ENCODE data around the gene CUL5. TPM values are rescaled to one million over a fixed set of nuclear protein-coding genes. Genes with fewer than 3 reads are reported as not detected.
A peak's percentile ranks its signal among the peaks of the same experiment; 100 is the strongest.

Gene CUL5
- total and polyA plus RNA-seq, 2 donors (not counting 1 experiment from before 2014, with no cell fraction given): 22.9 to 28.2 TPM

GRCh38 chr11:108018708-108019107 lies 10.0 kb downstream of the CUL5 start:
- no peaks in the 10 kb centered on the region for H3K27me3 ChIP-seq (ENCODE audit: control insufficient read depth, insufficient read depth, low read length)
- H2AFZ ChIP-seq (ENCODE audit: low read length): no peak overlapping the region
- DNase-seq (ENCODE audit: low read depth in 2 of 2): no peak
- H3K27ac ChIP-seq (ENCODE audit: insufficient read depth, low read length): no peak overlapping the region
- H3K79me2 ChIP-seq (ENCODE audit: control insufficient read depth, insufficient read depth, low read length): peaks cover 88% of the 10 kb centered on the region
- TF ChIP-seq CTCF (conservative IDR thresholded peaks at IDR 0.05 in 1 of 2, IDR thresholded peaks at IDR 0.05 in 1 of 2; ENCODE audit: low read depth in 1 of 2, low read length in 2 of 2): no peak
- TF ChIP-seq EZH2 (IDR thresholded peaks at IDR 0.05; ENCODE audit: low read length, missing control alignments): no peak
- no peak overlapping the region for H3K9ac ChIP-seq (ENCODE audit: insufficient read depth, low read length)
- no peak overlapping the region for H3K4me3 ChIP-seq (replicated peaks in 1 of 4; ENCODE audit: control extremely low read depth in 1 of 4, insufficient read depth in 1 of 4, low read depth in 3 of 4, low read length in 4 of 4)
- H3K4me2 ChIP-seq (ENCODE audit: extremely low read depth, insufficient read depth, low read length): no peak overlapping the region
- peaks cover 2% of the 10 kb centered on the region for H4K20me1 ChIP-seq (ENCODE audit: control insufficient read depth, extremely low read depth, insufficient read depth, low read length)
- H3K36me3 ChIP-seq (ENCODE audit: control insufficient read depth, insufficient read depth, low read length): no peaks in the 10 kb centered on the region
- H3K4me1 ChIP-seq (ENCODE audit: control insufficient read depth, extremely low read depth, insufficient read depth, low read length): no peaks in the 10 kb centered on the region
- no peaks in the 10 kb centered on the region for H3K9me3 ChIP-seq (ENCODE audit: control insufficient read depth, insufficient read depth, low read depth, low read length)

- Histone ChIP-seq H3K36me3 (ENCODE audit: control insufficient read depth, insufficient read depth, low read length) (no peaks in the 10 kb centered on the region), H4K20me1 (ENCODE audit: control insufficient read depth, extremely low read depth, insufficient read depth, low read length) (peaks cover 2% of the 10 kb centered on the region), H2AFZ (ENCODE audit: low read length) (no peak overlapping the region), H3K79me2 (ENCODE audit: control insufficient read depth, insufficient read depth, low read length) (peaks cover 88% of the 10 kb centered on the region), H3K4me3 (replicated peaks in 1 of 4; ENCODE audit: control extremely low read depth in 1 of 4, insufficient read depth in 1 of 4, low read depth in 3 of 4, low read length in 4 of 4) (no peak overlapping the region), H3K4me2 (ENCODE audit: extremely low read depth, insufficient read depth, low read length) (no peak overlapping the region), H3K27me3 (ENCODE audit: control insufficient read depth, insufficient read depth, low read length) (no peaks in the 10 kb centered on the region), H3K27ac (ENCODE audit: insufficient read depth, low read length) (no peak overlapping the region), H3K4me1 (ENCODE audit: control insufficient read depth, extremely low read depth, insufficient read depth, low read length) (no peaks in the 10 kb centered on the region), H3K9me3 (ENCODE audit: control insufficient read depth, insufficient read depth, low read depth, low read length) (no peaks in the 10 kb centered on the region), H3K9ac (ENCODE audit: insufficient read depth, low read length) (no peak overlapping the region)
- TF ChIP-seq EZH2 (IDR thresholded peaks at IDR 0.05; ENCODE audit: low read length, missing control alignments): no peak
- peak; percentile 14 to 58 for DNase-seq (ENCODE audit: low read depth in 2 of 2)
Measured at GRCh38 chr11:108019870-108020540, 11.3 kb downstream of the CUL5 start.

- Histone ChIP-seq H2AFZ (ENCODE audit: low read length) (no peak overlapping the region), H3K4me3 (replicated peaks in 1 of 4; ENCODE audit: control extremely low read depth in 1 of 4, insufficient read depth in 1 of 4, low read depth in 3 of 4, low read length in 4 of 4) (no peak overlapping the region), H3K36me3 (ENCODE audit: control insufficient read depth, insufficient read depth, low read length) (no peaks in the 10 kb centered on the region), H3K9ac (ENCODE audit: insufficient read depth, low read length) (no peak overlapping the region), H3K27ac (ENCODE audit: insufficient read depth, low read length) (no peak overlapping the region), H3K79me2 (ENCODE audit: control insufficient read depth, insufficient read depth, low read length) (peaks cover 77% of the 10 kb centered on the region), H4K20me1 (ENCODE audit: control insufficient read depth, extremely low read depth, insufficient read depth, low read length) (peaks cover 5% of the 10 kb centered on the region), H3K9me3 (ENCODE audit: control insufficient read depth, insufficient read depth, low read depth, low read length) (no peaks in the 10 kb centered on the region), H3K4me1 (ENCODE audit: control insufficient read depth, extremely low read depth, insufficient read depth, low read length) (no peaks in the 10 kb centered on the region), H3K27me3 (ENCODE audit: control insufficient read depth, insufficient read depth, low read length) (no peaks in the 10 kb centered on the region), H3K4me2 (ENCODE audit: extremely low read depth, insufficient read depth, low read length) (no peak overlapping the region)
- TF ChIP-seq CTCF (conservative IDR thresholded peaks at IDR 0.05 in 1 of 2, IDR thresholded peaks at IDR 0.05 in 1 of 2; ENCODE audit: low read depth in 1 of 2, low read length in 2 of 2) (peak; percentile 14 to 15), EZH2 (IDR thresholded peaks at IDR 0.05; ENCODE audit: low read length, missing control alignments) (no peak)
- peak in 1 of 2 donors; percentile 14 for DNase-seq (ENCODE audit: low read depth in 2 of 2)
Measured at GRCh38 chr11:108025387-108026080, 16.8 kb downstream of the CUL5 start.

Data from fibroblast of lung (primary cell).